ENCODE measurements around the gene EEA1. TPM values are rescaled to one million over a fixed set of nuclear protein-coding genes. Genes with fewer than 3 reads are reported as not detected.
"Not testable (repeated sequence)": the region's sequence is repeated elsewhere in the genome, so short reads cannot be mapped to it uniquely, and the experiment has no call there.

The EEA1 gene
- total RNA-seq, 1 donor from 2014 or later: 58.7 TPM

- no peak for DNase-seq (ENCODE audit: low spot score)
Observed at GRCh38 chr12:92810370-92810769, 118.7 kb downstream of the EEA1 start.

GRCh38 chr12:92803903-92804302, 125.2 kb downstream of the EEA1 start:
- no peak for DNase-seq (ENCODE audit: low spot score)

- DNase-seq (ENCODE audit: low spot score): no peak
Observed at GRCh38 chr12:92802906-92803305, 126.2 kb downstream of the EEA1 start.

GRCh38 chr12:92796650-92797049, 132.4 kb downstream of the EEA1 start:
- DNase-seq (ENCODE audit: low spot score): no peak

GRCh38 chr12:92794814-92795213, 134.3 kb downstream of the EEA1 start:
- no peak for DNase-seq (ENCODE audit: low spot score)

GRCh38 chr12:92794356-92794755, 134.7 kb downstream of the EEA1 start:
- not testable (repeated sequence) for DNase-seq (ENCODE audit: low spot score)

- no peak for DNase-seq (ENCODE audit: low spot score)
Observed at GRCh38 chr12:92786045-92786444, 143.1 kb downstream of the EEA1 start.

GRCh38 chr12:92785563-92785950, 143.5 kb downstream of the EEA1 start:
- DNase-seq (ENCODE audit: low spot score): no peak

- DNase-seq (ENCODE audit: low spot score): no peak
Observed at GRCh38 chr12:92784797-92785562, 144.1 kb downstream of the EEA1 start.

- DNase-seq (ENCODE audit: low spot score): no peak
Observed at GRCh38 chr12:92784356-92784755, 144.7 kb downstream of the EEA1 start.

GRCh38 chr12:92779902-92780301, 149.2 kb downstream of the EEA1 start:
- no peak for DNase-seq (ENCODE audit: low spot score)

GRCh38 chr12:92778525-92778924, 150.6 kb downstream of the EEA1 start:
- DNase-seq (ENCODE audit: low spot score): no peak

GRCh38 chr12:92775416-92775815, 153.7 kb downstream of the EEA1 start:
- DNase-seq (ENCODE audit: low spot score): no peak

GRCh38 chr12:92771001-92771400, 158.1 kb downstream of the EEA1 start:
- no peak for DNase-seq (ENCODE audit: low spot score)

GRCh38 chr12:92769124-92769901, 159.8 kb downstream of the EEA1 start:
- no peak for DNase-seq (ENCODE audit: low spot score)

GRCh38 chr12:92765871-92766270, 163.2 kb downstream of the EEA1 start:
- no peak for DNase-seq (ENCODE audit: low spot score)

GRCh38 chr12:92764831-92765230, 164.3 kb downstream of the EEA1 start:
- no peak for DNase-seq (ENCODE audit: low spot score)

GRCh38 chr12:92762773-92763172, 166.3 kb downstream of the EEA1 start:
- DNase-seq (ENCODE audit: low spot score): no peak

- DNase-seq (ENCODE audit: low spot score): no peak
Observed at GRCh38 chr12:92759634-92760268, 169.3 kb downstream of the EEA1 start.

GRCh38 chr12:92757597-92758121, 171.4 kb downstream of the EEA1 start:
- DNase-seq (ENCODE audit: low spot score): no peak

GRCh38 chr12:92756898-92757596, 172.0 kb downstream of the EEA1 start:
- DNase-seq (ENCODE audit: low spot score): no peak
